ENCODE data around the gene ABI2.
A peak's percentile ranks its signal among the peaks of the same experiment; 100 is the strongest.

Gene ABI2

GRCh38 chr2:203431391-203432185 is 103.4 kb downstream of the ABI2 start:
- DNase-seq, result no peak

GRCh38 chr2:203432811-203433210 is 104.6 kb downstream of the ABI2 start:
- DNase-seq, result no peak

GRCh38 chr2:203436496-203436895 is 108.3 kb downstream of the ABI2 start:
- DNase-seq, result no peak

- DNase-seq, result no peak
Measured at GRCh38 chr2:203437511-203437910, 109.3 kb downstream of the ABI2 start.

- no peak for DNase-seq
Measured at GRCh38 chr2:203438528-203438927, 110.3 kb downstream of the ABI2 start.

- no peak for DNase-seq
Measured at GRCh38 chr2:203440671-203441070, 112.5 kb downstream of the ABI2 start.

GRCh38 chr2:203441463-203441862 is 113.3 kb downstream of the ABI2 start:
- DNase-seq, result no peak

- DNase-seq, result no peak
Measured at GRCh38 chr2:203442463-203442862, 114.3 kb downstream of the ABI2 start.

- no peak for DNase-seq
Measured at GRCh38 chr2:203444738-203445137, 116.5 kb downstream of the ABI2 start.

- no peak for DNase-seq
Measured at GRCh38 chr2:203446071-203446481, 117.9 kb downstream of the ABI2 start.

GRCh38 chr2:203446780-203447179 is 118.6 kb downstream of the ABI2 start:
- no peak for DNase-seq

GRCh38 chr2:203450561-203450960 is 122.4 kb downstream of the ABI2 start:
- no peak for DNase-seq

- no peak for DNase-seq
Measured at GRCh38 chr2:203451011-203451410, 122.8 kb downstream of the ABI2 start.

GRCh38 chr2:203451689-203452088 is 123.5 kb downstream of the ABI2 start:
- DNase-seq, result no peak

- DNase-seq, result peak; percentile 53
Measured at GRCh38 chr2:203453858-203454451, 125.8 kb downstream of the ABI2 start.

- no peak for DNase-seq
Measured at GRCh38 chr2:203455209-203455608, 127.0 kb downstream of the ABI2 start.

- no peak for DNase-seq
Measured at GRCh38 chr2:203461746-203462145, 133.6 kb downstream of the ABI2 start.

- DNase-seq, result no peak
Measured at GRCh38 chr2:203462308-203462707, 134.1 kb downstream of the ABI2 start.

- no peak for DNase-seq
Measured at GRCh38 chr2:203463266-203463678, 135.1 kb downstream of the ABI2 start.

GRCh38 chr2:203469546-203469945 is 141.4 kb downstream of the ABI2 start:
- DNase-seq, result no peak

- DNase-seq, result no peak
Measured at GRCh38 chr2:203470371-203470770, 142.2 kb downstream of the ABI2 start.

- DNase-seq, result no peak
Measured at GRCh38 chr2:203471323-203471722, 143.1 kb downstream of the ABI2 start.

GRCh38 chr2:203476881-203477280 is 148.7 kb downstream of the ABI2 start:
- DNase-seq, result no peak

GRCh38 chr2:203480623-203481022 is 152.4 kb downstream of the ABI2 start:
- no peak for DNase-seq
